Kidney (tissue), 14 donors: Measurements from ENCODE around the gene TRMT6. TPM values are rescaled to one million over a fixed set of nuclear protein-coding genes. Genes with fewer than 3 reads are reported as not detected.

Experiments
- DNase-seq, 5 donors: peaks; one replicate each; pipeline ENCODE4 v3.0.0-alpha.2; 2013 to 2020
- FAIRE-seq: peaks from 2 replicates; lab custom pipeline; 2012; peaks lifted over from hg19 to GRCh38; lab: Jason Lieb, UNC
- H3K27ac ChIP-seq, 2 donors: one replicate each; pipeline ENCODE4 v1.7.0; 2013; ENCODE audit warnings: low read depth in 2 of 2, low read length in 2 of 2, inconsistent platforms in 1 of 2
- H3K27me3 ChIP-seq: one replicate; pipeline ENCODE4 v1.7.1; 2013; ENCODE audit warnings: low read length, inconsistent platforms; ENCODE audit not compliant: control insufficient read depth, insufficient read depth
- H3K36me3 ChIP-seq, 3 donors: one replicate each; pipeline versions ENCODE4 v1.7.0 to v1.7.1; 2013; ENCODE audit warnings: low read length in 3 of 3, control low read depth in 1 of 3, inconsistent platforms in 1 of 3; ENCODE audit not compliant: insufficient read depth in 3 of 3, control insufficient read depth in 2 of 3
- H3K4me1 ChIP-seq, 3 donors: one replicate each; pipeline versions ENCODE4 v1.7.0 to v1.7.1; 2013; ENCODE audit warnings: low read length in 3 of 3, inconsistent platforms in 1 of 3, low read depth in 1 of 3; ENCODE audit not compliant: control insufficient read depth in 2 of 3, insufficient read depth in 2 of 3
- H3K4me3 ChIP-seq, 3 donors: one replicate each; pipeline versions ENCODE4 v1.7.0 to v1.8.1; 2013; ENCODE audit warnings: low read length in 3 of 3, control low read depth in 1 of 3, inconsistent platforms in 1 of 3
- H3K9ac ChIP-seq, 3 donors: one replicate each; pipeline versions ENCODE4 v1.7.0 to v1.7.1; 2013; ENCODE audit warnings: low read length in 3 of 3, control low read depth in 1 of 3, inconsistent platforms in 1 of 3
- H3K9me3 ChIP-seq, 3 donors: one replicate each; pipeline versions ENCODE4 v1.7.0 to v1.7.1; 2013; ENCODE audit warnings: low read length in 3 of 3, control low read depth in 1 of 3, inconsistent platforms in 1 of 3; ENCODE audit not compliant: control insufficient read depth in 2 of 3, insufficient read depth in 1 of 3
- intact Hi-C: fragments of 100-400 bp; cut with DNase I; formaldehyde crosslinking; loops from one replicate; pipeline ENCODE4 v1.11.1; 2022
- polyA plus RNA-seq: library from polyadenylated mRNA; stranded (reverse); fragments of 350-450 nt; fragmentation: Illumina TruSeq; extraction: RNeasy Lipid Tissue Mini Kit (QIAGEN cat#74804); gene quantifications from one replicate; pipeline ENCODE4 v1.2.3, GENCODE V29; 2014; ENCODE audit warnings: low read depth, low replicate concordance; ENCODE audit not compliant: insufficient read depth
- total RNA-seq: library from RNA; stranded (reverse); fragmentation: NEBNext Ultra II Directional; extraction: Animal tissue kit (Norgen Biotek cat#: 25700); gene quantifications from one replicate; pipeline ENCODE4 v1.2.1, GENCODE V29; 2021
- TF ChIP-seq, protein P1 (sequence below): IDR thresholded peaks from 3 replicates; pipeline ENCODE4 v1.5.1; 2012; ENCODE audit warnings: mild to moderate bottlenecking, moderate library complexity, borderline replicate concordance; ENCODE audit not compliant: insufficient read depth; ENCODE audit errors: extremely low read depth
- donor health status: control.
- donor health status: control.
- donor health status: control.
- donor health status: control.
- donor health status: control.
- donor health status: DM: yes; HTN: yes; CAD: no.
- donor health status: Normal renal cell carcinoma (clear cell type).

TRMT6 gene
- total and polyA plus RNA-seq, 2 donors from 2014 or later = 9.1 to 12.3 TPM

DNA sequence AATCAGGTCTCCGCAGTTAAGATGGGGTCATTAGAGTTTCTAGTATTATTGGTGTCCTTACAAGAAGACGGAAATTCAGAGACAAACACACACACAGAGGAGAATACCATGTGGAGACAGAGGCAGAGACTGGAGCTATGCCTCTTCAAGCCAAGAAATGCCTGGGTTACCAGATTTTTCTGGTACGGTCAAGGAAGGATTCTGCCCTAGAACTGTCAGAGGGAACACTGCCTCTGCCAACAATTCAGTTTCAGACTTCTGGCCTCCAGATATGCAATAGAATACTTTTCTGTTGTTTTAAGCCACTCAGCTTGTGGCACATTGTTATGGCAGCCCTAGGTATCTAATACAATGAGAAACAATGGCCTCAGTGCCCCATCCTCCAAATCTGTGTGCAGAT lies 18.9 kb downstream of the TRMT6 start:
- TF ChIP-seq, protein P1, sequence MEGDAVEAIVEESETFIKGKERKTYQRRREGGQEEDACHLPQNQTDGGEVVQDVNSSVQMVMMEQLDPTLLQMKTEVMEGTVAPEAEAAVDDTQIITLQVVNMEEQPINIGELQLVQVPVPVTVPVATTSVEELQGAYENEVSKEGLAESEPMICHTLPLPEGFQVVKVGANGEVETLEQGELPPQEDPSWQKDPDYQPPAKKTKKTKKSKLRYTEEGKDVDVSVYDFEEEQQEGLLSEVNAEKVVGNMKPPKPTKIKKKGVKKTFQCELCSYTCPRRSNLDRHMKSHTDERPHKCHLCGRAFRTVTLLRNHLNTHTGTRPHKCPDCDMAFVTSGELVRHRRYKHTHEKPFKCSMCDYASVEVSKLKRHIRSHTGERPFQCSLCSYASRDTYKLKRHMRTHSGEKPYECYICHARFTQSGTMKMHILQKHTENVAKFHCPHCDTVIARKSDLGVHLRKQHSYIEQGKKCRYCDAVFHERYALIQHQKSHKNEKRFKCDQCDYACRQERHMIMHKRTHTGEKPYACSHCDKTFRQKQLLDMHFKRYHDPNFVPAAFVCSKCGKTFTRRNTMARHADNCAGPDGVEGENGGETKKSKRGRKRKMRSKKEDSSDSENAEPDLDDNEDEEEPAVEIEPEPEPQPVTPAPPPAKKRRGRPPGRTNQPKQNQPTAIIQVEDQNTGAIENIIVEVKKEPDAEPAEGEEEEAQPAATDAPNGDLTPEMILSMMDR = no peak

DNA sequence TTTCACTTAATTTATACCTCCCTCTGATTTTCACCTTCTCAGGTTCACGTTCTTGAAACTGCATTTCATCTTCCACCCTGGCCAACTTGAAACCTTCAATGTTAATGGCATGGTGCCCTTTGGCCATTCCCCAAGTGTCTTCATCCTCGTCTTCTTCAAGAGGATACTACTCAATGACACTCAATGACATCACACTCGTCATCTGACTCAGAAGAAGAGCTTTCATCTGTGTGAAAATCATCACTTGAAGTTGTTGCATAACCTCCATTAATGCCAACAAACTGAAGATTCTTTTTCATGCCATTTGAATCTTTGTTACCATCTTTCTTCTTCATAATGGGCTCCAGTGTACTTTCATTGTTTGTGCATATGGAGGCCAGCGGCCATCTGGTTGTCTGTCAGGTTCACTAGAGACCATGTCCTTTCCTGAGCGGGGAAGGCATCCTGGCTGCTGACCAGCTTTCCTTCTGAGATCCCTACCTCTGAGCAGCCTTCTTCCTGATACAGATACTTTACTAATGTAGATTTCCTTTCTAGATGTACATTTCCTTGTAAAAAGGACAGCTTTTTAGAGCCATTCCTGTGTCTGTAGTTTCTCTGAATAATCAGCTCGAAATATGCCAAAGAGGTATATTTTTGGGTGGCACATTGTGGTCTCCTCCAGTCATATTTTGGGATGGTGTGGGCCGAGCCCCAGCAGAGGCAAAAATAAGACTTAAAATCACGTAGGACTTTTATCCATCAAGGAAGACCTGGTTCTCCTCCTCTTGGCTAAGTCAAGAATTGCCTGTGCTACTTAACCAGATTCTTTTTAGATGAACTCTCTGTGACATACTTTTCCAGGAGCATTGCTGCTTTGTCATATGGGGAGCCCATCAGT lies 21.3 kb downstream of the TRMT6 start:
- intact Hi-C loops = no loop called here
- DNase-seq = no peak
- Histone ChIP-seq H3K27ac (no peak overlapping the region), H3K27me3 (no peaks in the 10 kb centered on the region), H3K9ac (no peak overlapping the region), H3K4me1 (no peaks in the 10 kb centered on the region), H3K9me3 (no peaks in the 10 kb centered on the region), H3K4me3 (no peak overlapping the region), H3K36me3 (no peaks in the 10 kb centered on the region)
- TF ChIP-seq, protein P1 = no peak
- no peak for FAIRE-seq

More for the DNA sequence above, 18.9 kb downstream of the TRMT6 start:
- Histone ChIP-seq H3K4me1 (no peaks in the 10 kb centered on the region), H3K27ac (no peak overlapping the region), H3K9ac (no peak overlapping the region), H3K36me3 (no peaks in the 10 kb centered on the region), H3K9me3 (no peaks in the 10 kb centered on the region), H3K27me3 (no peaks in the 10 kb centered on the region), H3K4me3 (no peak overlapping the region)
- no peak for FAIRE-seq
- no peak for DNase-seq
- intact Hi-C loops = no loop called here

DNA sequence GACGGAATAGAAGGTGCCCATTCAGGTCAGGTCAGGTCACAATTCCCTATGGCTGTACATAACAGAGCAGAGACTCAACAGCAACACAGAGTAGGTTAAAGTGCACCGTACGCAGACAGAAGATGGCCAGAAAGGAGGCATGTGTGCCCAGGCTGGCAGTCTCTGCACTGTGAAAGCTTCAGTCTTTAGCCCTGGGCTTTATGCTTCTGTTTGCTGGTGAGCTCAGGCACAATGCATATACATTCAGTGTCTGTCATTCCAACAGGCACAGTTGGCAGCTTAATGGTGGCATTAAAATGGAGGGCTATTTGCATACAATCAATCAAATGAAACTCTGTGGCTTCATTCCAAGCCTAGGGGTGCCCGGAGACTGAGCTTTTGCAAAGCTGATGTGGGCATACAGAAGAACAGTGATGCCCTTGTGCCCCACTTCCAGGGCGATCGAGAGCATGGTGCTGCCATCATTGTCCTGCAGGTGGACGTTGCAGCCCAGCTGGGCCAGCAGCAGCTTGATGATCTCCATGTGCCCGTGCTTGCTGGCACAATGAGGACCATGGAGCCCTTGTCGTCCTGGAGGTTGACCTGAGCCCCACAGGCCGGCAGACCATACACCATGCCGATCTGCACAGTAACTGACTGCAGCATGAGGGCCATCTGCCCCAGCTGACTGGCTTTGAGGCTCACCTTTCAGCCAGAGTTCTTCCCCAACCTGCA lies 22.4 kb downstream of the TRMT6 start:
- TF ChIP-seq, protein P1 = no peak
- Histone ChIP-seq H3K27ac (no peak overlapping the region), H3K9ac (no peak overlapping the region), H3K27me3 (no peaks in the 10 kb centered on the region), H3K9me3 (no peaks in the 10 kb centered on the region), H3K36me3 (no peaks in the 10 kb centered on the region), H3K4me1 (no peaks in the 10 kb centered on the region), H3K4me3 (no peak overlapping the region)
- DNase-seq = no peak
- intact Hi-C loops = no loop called here
- no peak for FAIRE-seq
